Vagina (tissue), 2 donors: ENCODE measurements around the gene PCAT7. TPM values are rescaled to one million over a fixed set of nuclear protein-coding genes. Genes with fewer than 3 reads are reported as not detected.
"Not testable (repeated sequence)": the region's sequence is repeated elsewhere in the genome, so short reads cannot be mapped to it uniquely, and the experiment has no call there.

Experiments used
- DNase-seq, 2 donors: peaks; one replicate each; pipeline ENCODE4 v3.0.0-alpha.2; 2017; ENCODE audit errors: extremely low spot score in 2 of 2
- H3K27ac ChIP-seq: fragments of 200-600 bp; sonication (generic); one replicate; pipeline ENCODE4 v1.5.1; 2019
- H3K27me3 ChIP-seq: fragments of 200-600 bp; sonication (generic); one replicate; pipeline ENCODE4 v1.5.1; 2019
- H3K36me3 ChIP-seq, 2 donors: fragments of 200-600 bp; sonication (generic); one replicate each; pipeline ENCODE4 v1.5.1; 2017 to 2019
- H3K4me1 ChIP-seq: fragments of 200-600 bp; sonication (generic); one replicate; pipeline ENCODE4 v1.5.1; 2019
- H3K4me3 ChIP-seq, 2 donors: fragments of 200-600 bp; sonication (generic); 1 replicate in 1 of 2; 2 replicates in 1 of 2; pipeline ENCODE4 v1.5.1; 2016 to 2019
- H3K9me3 ChIP-seq: fragments of 200-600 bp; sonication (generic); one replicate; pipeline ENCODE4 v1.5.1; 2019
- CTCF ChIP-seq, 3 experiments: fragments of 450-650 bp in 2 of 3; fragments of 200-600 bp in 1 of 3; sonication (generic) in 1 of 3; IDR thresholded peaks; one replicate each; pipeline ENCODE4 v1.5.1; 2017 to 2019; ENCODE audit warnings: antibody characterized with exemption in 3 of 3, mild to moderate bottlenecking in 2 of 3, moderate library complexity in 2 of 3
- POLR2A ChIP-seq, 2 donors: fragments of 450-650 bp; IDR thresholded peaks; one replicate each; pipeline ENCODE4 v1.6.1; 2017; ENCODE audit warnings: antibody characterized with exemption in 2 of 2, mild to moderate bottlenecking in 2 of 2, moderate library complexity in 2 of 2
- POLR2AphosphoS5 ChIP-seq, 2 donors: sonication (generic); formaldehyde crosslinking; IDR thresholded peaks; one replicate each; pipeline ENCODE4 v1.9.0; 2017; ENCODE audit warnings: antibody characterized with exemption in 2 of 2, mild to moderate bottlenecking in 2 of 2, low read depth in 1 of 2; ENCODE audit not compliant: insufficient read depth in 1 of 2
- intact Hi-C: fragments of 100-400 bp; cut with DNase I; formaldehyde crosslinking; loops from one replicate; pipeline ENCODE4 v1.15.1; 2023
- total RNA-seq: library from RNA; depleted of rRNA; stranded (reverse); fragments of >200 nt; gene quantifications from one replicate; pipeline ENCODE4 v1.2.3, GENCODE V29; 2016

PCAT7 gene
- total RNA-seq, 1 donor from 2014 or later, result not detected

- no peak for DNase-seq
- TF ChIP-seq POLR2AphosphoS5 (IDR thresholded peaks at IDR 0.05; ENCODE audit: insufficient read depth in 1 of 2, low read depth in 1 of 2), result no peak
- TF ChIP-seq POLR2A (IDR thresholded peaks at IDR 0.05), result no peak
- TF ChIP-seq CTCF (IDR thresholded peaks at IDR 0.05), result no peak
- H3K36me3 ChIP-seq, result no peaks in the 10 kb centered on the region
- no peaks in the 10 kb centered on the region for H3K27me3 ChIP-seq
- no peak overlapping the region for H3K27ac ChIP-seq
- intact Hi-C loops, result no loop called here
- H3K4me1 ChIP-seq, result no peaks in the 10 kb centered on the region
- no peaks in the 10 kb centered on the region for H3K9me3 ChIP-seq
- H3K4me3 ChIP-seq, result no peak overlapping the region
These were observed 26.0 kb upstream of the PCAT7 start for GRCh38 chr9:94528886-94529285.

- H3K4me3 ChIP-seq, result no peak overlapping the region
- no peak for DNase-seq
- no peak for TF ChIP-seq POLR2AphosphoS5 (IDR thresholded peaks at IDR 0.05; ENCODE audit: insufficient read depth in 1 of 2, low read depth in 1 of 2)
- TF ChIP-seq POLR2A (IDR thresholded peaks at IDR 0.05), result no peak
- TF ChIP-seq CTCF (IDR thresholded peaks at IDR 0.05), result no peak
These were observed 21.7 kb upstream of the PCAT7 start for GRCh38 chr9:94533155-94533554.

GRCh38 chr9:94533601-94534000 is 21.3 kb upstream of the PCAT7 start:
- TF ChIP-seq POLR2A (IDR thresholded peaks at IDR 0.05) (no peak), POLR2AphosphoS5 (IDR thresholded peaks at IDR 0.05; ENCODE audit: insufficient read depth in 1 of 2, low read depth in 1 of 2) (no peak), CTCF (IDR thresholded peaks at IDR 0.05) (no peak)
- no peak overlapping the region for H3K4me3 ChIP-seq
- DNase-seq, result no peak
- intact Hi-C loops, result no loop called here
- H3K9me3 ChIP-seq, result no peaks in the 10 kb centered on the region
- H3K4me1 ChIP-seq, result no peaks in the 10 kb centered on the region
- no peaks in the 10 kb centered on the region for H3K27me3 ChIP-seq
- H3K27ac ChIP-seq, result no peak overlapping the region
- no peaks in the 10 kb centered on the region for H3K36me3 ChIP-seq

More at GRCh38 chr9:94533155-94533554, 21.7 kb upstream of the PCAT7 start:
- no peaks in the 10 kb centered on the region for H3K9me3 ChIP-seq
- H3K27me3 ChIP-seq, result no peaks in the 10 kb centered on the region
- intact Hi-C loops, result no loop called here
- no peaks in the 10 kb centered on the region for H3K4me1 ChIP-seq
- no peak overlapping the region for H3K27ac ChIP-seq
- no peaks in the 10 kb centered on the region for H3K36me3 ChIP-seq

DNA sequence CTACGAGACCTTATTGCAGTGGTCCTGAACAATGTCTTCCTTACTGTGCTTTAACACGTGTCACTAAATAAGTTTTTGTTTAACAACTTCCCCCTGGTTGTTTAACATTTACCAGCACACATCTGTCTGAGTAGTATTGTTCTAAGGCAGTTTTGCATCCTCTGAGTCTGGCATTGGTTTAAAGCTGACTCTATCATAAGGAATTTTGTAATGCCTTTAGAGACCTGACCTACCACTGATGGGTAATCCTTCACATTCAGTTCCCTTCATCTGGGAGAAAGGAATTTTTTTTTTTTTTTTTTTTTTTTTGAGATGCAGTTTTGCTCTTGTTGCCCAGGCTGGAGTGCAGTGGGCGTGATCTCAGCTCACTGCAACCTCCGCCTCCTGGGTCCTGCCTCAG is 20.0 kb upstream of the PCAT7 start:
- no peaks in the 10 kb centered on the region for H3K9me3 ChIP-seq
- intact Hi-C loops, result no loop called here
- no peaks in the 10 kb centered on the region for H3K27me3 ChIP-seq
- H3K4me1 ChIP-seq, result no peaks in the 10 kb centered on the region
- TF ChIP-seq CTCF (IDR thresholded peaks at IDR 0.05), result no peak
- TF ChIP-seq POLR2AphosphoS5 (IDR thresholded peaks at IDR 0.05; ENCODE audit: insufficient read depth in 1 of 2, low read depth in 1 of 2), result no peak
- no peak overlapping the region for H3K27ac ChIP-seq
- H3K36me3 ChIP-seq, result no peaks in the 10 kb centered on the region
- H3K4me3 ChIP-seq, result no peak overlapping the region
- no peak for DNase-seq

- no peak overlapping the region for H3K4me3 ChIP-seq
- no peaks in the 10 kb centered on the region for H3K4me1 ChIP-seq
- no peak for DNase-seq
- no peaks in the 10 kb centered on the region for H3K36me3 ChIP-seq
- intact Hi-C loops, result no loop called here
- H3K27ac ChIP-seq, result no peak overlapping the region
- no peaks in the 10 kb centered on the region for H3K9me3 ChIP-seq
- TF ChIP-seq POLR2AphosphoS5 (IDR thresholded peaks at IDR 0.05; ENCODE audit: insufficient read depth in 1 of 2, low read depth in 1 of 2) (no peak), POLR2A (IDR thresholded peaks at IDR 0.05) (no peak), CTCF (IDR thresholded peaks at IDR 0.05) (no peak)
- H3K27me3 ChIP-seq, result no peaks in the 10 kb centered on the region
These were observed 16.0 kb upstream of the PCAT7 start for GRCh38 chr9:94538908-94539307.

DNA sequence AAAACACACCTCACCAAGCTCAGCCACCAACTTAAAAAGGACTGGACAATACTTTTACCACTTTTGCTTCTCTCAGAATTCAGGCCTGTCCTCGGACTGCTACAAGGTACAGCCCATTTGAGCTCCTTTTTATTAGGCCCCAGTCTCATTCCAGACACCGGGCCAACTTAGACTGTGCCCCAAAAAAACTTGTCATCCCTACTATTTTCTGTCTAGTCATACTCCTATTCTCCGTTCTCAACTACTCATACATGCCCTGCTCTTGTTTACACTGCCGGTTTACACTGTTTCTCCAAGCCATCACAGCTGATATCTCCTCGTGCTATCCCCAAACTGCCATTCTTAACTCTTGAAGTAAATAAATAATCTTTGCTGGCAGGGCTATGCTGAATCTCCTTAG is 10.5 kb upstream of the PCAT7 start:
- H3K36me3 ChIP-seq, DNase-seq, H3K27ac ChIP-seq, H3K9me3 ChIP-seq, H3K4me3 ChIP-seq, H3K27me3 ChIP-seq, H3K4me1 ChIP-seq, intact Hi-C loops: not testable (repeated sequence)
